HCT116 (cell line): ENCODE measurements around the gene BMAL1. TPM values are rescaled to one million over a fixed set of nuclear protein-coding genes. Genes with fewer than 3 reads are reported as not detected.

ENCODE experiments used
- ATAC-seq: fragments of 200-7000 bp; cut with Tn5 transposase; 2 replicates; pipeline ENCODE4 v1.9.1; 2020; ENCODE audit warnings: mild to moderate bottlenecking, moderate library complexity
- BruUV-seq: library from RNA; stranded (reverse); fragments of 400-500 nt; replicated peaks from 2 replicates; lab custom pipeline; 2021; lab: Mats Ljungman, UMichigan
- CTCF ChIA-PET: fragments of 300-600 bp; sonication (Branson Sonifier 250); formaldehyde crosslinking; loops from one replicate; lab custom pipeline; 2021; ENCODE audit warnings: antibody characterized with exemption; lab: Charles Lee
- POLR2A ChIA-PET: fragments of 300-600, 350-600 bp; sonication (Branson Sonifier 250); formaldehyde crosslinking; loops from one replicate; lab custom pipeline; 2021; ENCODE audit warnings: antibody characterized with exemption; lab: Charles Lee
- RAD21 ChIA-PET, 2 experiments: fragments of 300-600 bp; sonication (Branson Sonifier 250); formaldehyde crosslinking; loops; one replicate each; lab custom pipeline; 2023; ENCODE audit warnings: low total read pairs in 2 of 2; ENCODE audit not compliant: uncharacterized antibody in 2 of 2, unreplicated experiment in 2 of 2, low non-redundant PET in 1 of 2; lab: Charles Lee
- DNase-seq: peaks from one replicate; pipeline ENCODE4 v3.0.0-alpha.2; 2010; ENCODE audit warnings: low read depth, low spot score
- H2AFZ ChIP-seq: fragments of 200-600 bp; shearing (Covaris generic), sonication (generic); 2 replicates; pipeline ENCODE4 v1.6.1; 2017; ENCODE audit warnings: low read depth, mixed run types, mixed read lengths, antibody characterized with exemption, low read length; ENCODE audit not compliant: poor library complexity, severe bottlenecking
- H3K27ac ChIP-seq: 2 replicates; pipeline ENCODE4 v1.5.1; 2012; ENCODE audit warnings: low read depth, low read length
- H3K27me3 ChIP-seq: fragments of 200-600 bp; sonication (generic); 2 replicates; pipeline ENCODE4 v1.6.1; 2016; ENCODE audit warnings: mixed run types, low read length, mixed read lengths; ENCODE audit not compliant: insufficient read depth
- H3K36me3 ChIP-seq, 2 experiments: fragments of 200-500 bp in 1 of 2; fragments of 200-600 bp in 1 of 2; sonication (Bioruptor generic) in 1 of 2; sonication (generic) in 1 of 2; 2 replicates each; pipeline versions ENCODE4 v1.5.1 to v1.6.1; 2014 to 2016; ENCODE audit warnings: low read length in 2 of 2, inconsistent platforms in 1 of 2, mixed read lengths in 1 of 2, mixed run types in 1 of 2; ENCODE audit not compliant: insufficient read depth in 2 of 2, control insufficient read depth in 1 of 2
- H3K4me1 ChIP-seq, 2 experiments: fragments of 200-600 bp in 1 of 2; sonication (generic) in 1 of 2; 2 replicates each; pipeline versions ENCODE4 v1.5.1 to v1.6.1; 2012 to 2017; ENCODE audit warnings: low read length in 2 of 2, inconsistent platforms in 1 of 2, mild to moderate bottlenecking in 1 of 2, mixed read lengths in 1 of 2, mixed run types in 1 of 2, moderate library complexity in 1 of 2; ENCODE audit not compliant: insufficient read depth in 2 of 2, control insufficient read depth in 1 of 2
- H3K4me2 ChIP-seq: fragments of 200-600 bp; sonication (generic); 2 replicates; pipeline ENCODE4 v1.6.1; 2017; ENCODE audit warnings: mixed run types, low read length, mixed read lengths
- H3K4me3 ChIP-seq, 2 experiments: fragments of 200-600 bp in 1 of 2; sonication (generic) in 1 of 2; replicated peaks in 1 of 2; 2 replicates each; pipeline ENCODE4 v1.5.1; 2011 to 2016; ENCODE audit warnings: low read length in 2 of 2, control low read depth in 1 of 2, low read depth in 1 of 2, mild to moderate bottlenecking in 1 of 2, mixed read lengths in 1 of 2, mixed run types in 1 of 2
- H3K79me2 ChIP-seq: fragments of 200-600 bp; sonication (generic); 2 replicates; pipeline ENCODE4 v1.6.1; 2017; ENCODE audit warnings: mild to moderate bottlenecking, mixed run types, low read length, moderate library complexity, mixed read lengths; ENCODE audit not compliant: insufficient read depth
- H3K9ac ChIP-seq: fragments of 200-600 bp; sonication (generic); 2 replicates; pipeline ENCODE4 v1.6.1; 2016; ENCODE audit warnings: low read length, mixed read lengths
- H3K9me2 ChIP-seq: fragments of 200-600 bp; sonication (generic), shearing (Covaris generic); 2 replicates; pipeline ENCODE4 v1.6.1; 2017; ENCODE audit warnings: mixed run types, mild to moderate bottlenecking, moderate library complexity; ENCODE audit not compliant: insufficient read depth
- H3K9me3 ChIP-seq, 2 experiments: fragments of 200-500 bp in 1 of 2; fragments of 200-600 bp in 1 of 2; sonication (Bioruptor generic) in 1 of 2; sonication (generic) in 1 of 2; 2 replicates each; pipeline ENCODE4 v1.6.1; 2014 to 2017; ENCODE audit warnings: low read length in 2 of 2, mixed read lengths in 2 of 2, inconsistent platforms in 1 of 2, low read depth in 1 of 2, mild to moderate bottlenecking in 1 of 2, mixed run types in 1 of 2, moderate library complexity in 1 of 2; ENCODE audit not compliant: control insufficient read depth in 1 of 2, insufficient read depth in 1 of 2
- H4K20me1 ChIP-seq: fragments of 200-600 bp; sonication (generic), shearing (Covaris generic); 2 replicates; pipeline ENCODE4 v1.6.1; 2017; ENCODE audit warnings: mixed run types, mild to moderate bottlenecking, moderate library complexity; ENCODE audit not compliant: insufficient read depth
- ATF3 ChIP-seq: IDR thresholded peaks from 2 replicates; pipeline ENCODE4 v1.6.1; 2012
- CBX3 ChIP-seq: IDR thresholded peaks from 2 replicates; pipeline ENCODE4 v1.6.1; 2012; ENCODE audit warnings: low read depth
- ELF1 ChIP-seq: IDR thresholded peaks from 2 replicates; pipeline ENCODE4 v1.6.1; 2012; ENCODE audit warnings: low read depth, borderline replicate concordance
- EZH2 ChIP-seq: fragments of 200-600 bp; sonication (generic); IDR thresholded peaks from 2 replicates; pipeline ENCODE4 v1.6.1; 2017; ENCODE audit warnings: antibody characterized with exemption, mixed run types
- FOSL1 ChIP-seq: IDR thresholded peaks from 2 replicates; pipeline ENCODE4 v1.6.1; 2012; ENCODE audit warnings: low read depth
- JUND ChIP-seq: IDR thresholded peaks from 2 replicates; pipeline ENCODE4 v1.6.1; 2012
- POLR2A ChIP-seq: IDR thresholded peaks from 2 replicates; pipeline ENCODE4 v1.7.0; 2011; ENCODE audit warnings: borderline replicate concordance; ENCODE audit not compliant: insufficient read depth, insufficient read length; ENCODE audit errors: extremely low read depth
- POLR2AphosphoS5 ChIP-seq: IDR thresholded peaks from 2 replicates; pipeline ENCODE4 v1.6.1; 2011; ENCODE audit warnings: mild to moderate bottlenecking, low read depth, low read length, moderate library complexity
- RAD21 ChIP-seq: IDR thresholded peaks from 2 replicates; pipeline ENCODE4 v1.6.1; 2012; ENCODE audit warnings: low read depth, mild to moderate bottlenecking
- REST ChIP-seq: IDR thresholded peaks from 2 replicates; pipeline ENCODE4 v1.6.1; 2012; ENCODE audit warnings: low read depth
- SIN3A ChIP-seq: IDR thresholded peaks from 2 replicates; pipeline ENCODE4 v1.6.1; 2012; ENCODE audit warnings: low read depth
- SP1 ChIP-seq: IDR thresholded peaks from 2 replicates; pipeline ENCODE4 v1.6.1; 2012; ENCODE audit warnings: low read depth
- SRF ChIP-seq: IDR thresholded peaks from 2 replicates; pipeline ENCODE4 v1.6.1; 2012; ENCODE audit warnings: low read depth
- ZBTB33 ChIP-seq: IDR thresholded peaks from 2 replicates; pipeline ENCODE4 v1.6.1; 2011; ENCODE audit warnings: mild to moderate bottlenecking, low read length, moderate library complexity; ENCODE audit not compliant: insufficient replicate concordance; ENCODE audit errors: extremely low read depth
- ZNF274 ChIP-seq: fragments of 200-500 bp; sonication (Bioruptor generic); IDR thresholded peaks from 2 replicates; pipeline ENCODE4 v1.6.1; 2014; ENCODE audit warnings: mild to moderate bottlenecking, low read depth, low read length, inconsistent platforms
- intact Hi-C: fragments of 100-400 bp; cut with micrococcal nuclease; formaldehyde crosslinking; loops from 2 replicates; pipeline ENCODE4 v1.10.0; 2022
- total RNA-seq: library from RNA; stranded (reverse); gene quantifications from one replicate; pipeline ENCODE4 v1.2.1, GENCODE V29; 2021; ENCODE audit not compliant: unreplicated experiment

BMAL1 gene
- total RNA-seq, 1 experiment from 2014 or later: 17.6 TPM

- RAD21 ChIA-PET: no interaction called here
- no peak overlapping the region for H3K4me2 ChIP-seq
- no peaks in the 10 kb centered on the region for H3K79me2 ChIP-seq
- H3K9me2 ChIP-seq: no peaks in the 10 kb centered on the region
- no peaks in the 10 kb centered on the region for H3K36me3 ChIP-seq
- TF ChIP-seq JUND (no peak), CBX3 (no peak), POLR2A (no peak), SIN3A (no peak), SRF (no peak), EZH2 (no peak), RAD21 (no peak)
- TF ChIP-seq, all 23 proteins: peak for 0
- H2AFZ ChIP-seq: no peak overlapping the region
- DNase-seq (no peak), ATAC-seq (no peak)
- H3K9ac ChIP-seq: no peak overlapping the region
- H3K9me3 ChIP-seq: no peaks in the 10 kb centered on the region; a peak in 1 of 4 replicates
- BruUV-seq: no TSS peak
- H3K27me3 ChIP-seq: no peaks in the 10 kb centered on the region
- H3K27ac ChIP-seq: no peak overlapping the region
- no peaks in the 10 kb centered on the region for H3K4me1 ChIP-seq
- intact Hi-C loops: no loop called here
- ChIA-PET POLR2A (interaction anchor here (1.0 kb wide), 1 partner anchor 70 kb away, joined by 3 read pairs; no protein-coding TSS in a partner anchor), CTCF (interaction anchor here (0.6 to 1.0 kb wide), 3 partner anchors 17 to 270 kb away, joined by 3 read pairs; no protein-coding TSS in a partner anchor)
- no peaks in the 10 kb centered on the region for H4K20me1 ChIP-seq
- H3K4me3 ChIP-seq: no peak overlapping the region
These were observed 44.3 kb upstream of the BMAL1 start for GRCh38 chr11:13233173-13233745.

GRCh38 chr11:13235895-13236294 is 41.7 kb upstream of the BMAL1 start:
- Histone ChIP-seq H3K36me3 (no peaks in the 10 kb centered on the region), H3K9me3 (no peaks in the 10 kb centered on the region; a peak in 1 of 4 replicates), H2AFZ (no peak overlapping the region), H3K4me3 (no peak overlapping the region), H3K9me2 (no peaks in the 10 kb centered on the region), H3K4me1 (peaks cover 0 to 8% of the 10 kb centered on the region in 2 experiments; a peak in 1 of 4 replicates), H3K27me3 (no peaks in the 10 kb centered on the region), H3K9ac (no peak overlapping the region), H3K79me2 (no peaks in the 10 kb centered on the region), H3K4me2 (no peak overlapping the region), H3K27ac (no peak overlapping the region), H4K20me1 (no peaks in the 10 kb centered on the region)
- ChIA-PET POLR2A (no interaction called here), CTCF (interaction anchor here (1.2 kb wide), 1 partner anchor 26 kb away, joined by 3 read pairs; no protein-coding TSS in a partner anchor), RAD21 (no interaction called here)
- no TSS peak for BruUV-seq
- DNase-seq (no peak), ATAC-seq (no peak)
- intact Hi-C loops: no loop called here
- no peak for TF ChIP-seq RAD21
- TF ChIP-seq EZH2: no peak
- no peak for TF ChIP-seq ZNF274
- no peak for TF ChIP-seq ELF1
- no peak for TF ChIP-seq SIN3A
- no peak for TF ChIP-seq REST
- TF ChIP-seq ATF3: no peak
- no peak for TF ChIP-seq CBX3
- TF ChIP-seq ZBTB33: no peak
- no peak for TF ChIP-seq SP1
- TF ChIP-seq FOSL1: no peak
- no peak for TF ChIP-seq POLR2AphosphoS5
